ENCODE data around the gene SMAD1.

Gene SMAD1

DNA sequence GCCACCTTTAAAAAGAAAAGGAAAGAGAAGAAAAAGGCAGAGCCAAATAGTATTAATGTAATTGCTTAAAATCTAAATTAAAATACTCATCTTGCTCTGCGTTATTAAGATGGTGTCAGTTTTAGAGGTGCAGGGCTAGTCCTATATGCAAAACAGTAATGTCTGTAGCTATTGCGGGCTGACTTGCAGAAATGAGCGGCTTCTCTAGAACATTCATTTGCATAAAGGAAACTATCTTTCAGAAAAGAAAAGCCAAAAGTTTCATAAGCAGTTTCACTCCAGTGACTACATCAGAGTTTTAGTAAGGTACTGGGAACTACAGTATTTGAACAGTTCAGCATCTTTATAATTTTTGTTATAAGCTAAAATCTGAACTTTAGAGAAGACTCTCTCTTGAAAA is 6.0 kb downstream of the SMAD1 start:
- no peak for DNase-seq (ENCODE audit: low read depth)
- no peak overlapping the region for H3K4me3 ChIP-seq (ENCODE audit: low read length)
- TF ChIP-seq, protein P1, sequence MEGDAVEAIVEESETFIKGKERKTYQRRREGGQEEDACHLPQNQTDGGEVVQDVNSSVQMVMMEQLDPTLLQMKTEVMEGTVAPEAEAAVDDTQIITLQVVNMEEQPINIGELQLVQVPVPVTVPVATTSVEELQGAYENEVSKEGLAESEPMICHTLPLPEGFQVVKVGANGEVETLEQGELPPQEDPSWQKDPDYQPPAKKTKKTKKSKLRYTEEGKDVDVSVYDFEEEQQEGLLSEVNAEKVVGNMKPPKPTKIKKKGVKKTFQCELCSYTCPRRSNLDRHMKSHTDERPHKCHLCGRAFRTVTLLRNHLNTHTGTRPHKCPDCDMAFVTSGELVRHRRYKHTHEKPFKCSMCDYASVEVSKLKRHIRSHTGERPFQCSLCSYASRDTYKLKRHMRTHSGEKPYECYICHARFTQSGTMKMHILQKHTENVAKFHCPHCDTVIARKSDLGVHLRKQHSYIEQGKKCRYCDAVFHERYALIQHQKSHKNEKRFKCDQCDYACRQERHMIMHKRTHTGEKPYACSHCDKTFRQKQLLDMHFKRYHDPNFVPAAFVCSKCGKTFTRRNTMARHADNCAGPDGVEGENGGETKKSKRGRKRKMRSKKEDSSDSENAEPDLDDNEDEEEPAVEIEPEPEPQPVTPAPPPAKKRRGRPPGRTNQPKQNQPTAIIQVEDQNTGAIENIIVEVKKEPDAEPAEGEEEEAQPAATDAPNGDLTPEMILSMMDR (conservative IDR thresholded peaks at IDR 0.05; ENCODE audit: low read length), result no peak

DNA sequence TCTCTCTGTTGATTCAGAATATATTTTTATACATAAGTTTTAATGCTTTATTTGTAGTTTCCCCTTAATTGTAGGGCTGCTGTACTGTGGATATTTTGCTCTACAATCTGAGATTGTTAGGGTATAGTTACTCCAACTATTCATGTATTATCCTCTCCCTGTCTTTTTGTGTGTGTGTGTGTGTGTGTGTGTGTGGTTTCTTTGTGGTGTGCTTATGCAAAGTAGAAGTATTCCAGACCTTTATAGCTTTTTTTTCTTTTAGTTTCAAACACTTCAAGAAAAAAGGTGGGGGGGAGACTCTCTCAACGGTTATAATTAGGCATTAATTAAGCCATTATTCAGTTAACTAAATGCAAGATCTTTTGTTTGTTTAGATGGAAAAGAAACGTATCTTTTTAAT is 6.7 kb downstream of the SMAD1 start:
- TF ChIP-seq, protein P1 (conservative IDR thresholded peaks at IDR 0.05; ENCODE audit: low read length), result no peak
- DNase-seq (ENCODE audit: low read depth), result no peak
- H3K4me3 ChIP-seq (ENCODE audit: low read length), result no peak overlapping the region

DNA sequence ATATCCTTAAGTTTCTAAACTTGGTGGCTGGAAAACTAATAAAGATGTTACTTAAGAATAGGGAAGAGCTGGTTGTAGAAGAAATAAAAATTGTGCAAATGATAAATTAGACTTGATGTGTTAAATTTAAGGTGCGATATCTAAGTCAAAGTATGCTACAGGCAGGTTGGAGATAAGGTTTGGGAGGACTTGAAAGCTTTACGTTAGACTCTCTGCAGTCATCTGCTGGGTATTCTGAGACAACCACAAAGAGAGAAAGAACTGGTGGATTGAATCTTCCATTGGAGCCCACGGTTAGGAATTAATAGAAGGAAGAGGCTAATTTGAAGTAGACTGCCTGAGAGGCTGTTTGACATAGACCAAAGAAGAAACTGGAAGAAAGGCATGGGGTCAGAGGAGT is 7.9 kb downstream of the SMAD1 start:
- TF ChIP-seq, protein P1 (conservative IDR thresholded peaks at IDR 0.05; ENCODE audit: low read length), result no peak
- no peak overlapping the region for H3K4me3 ChIP-seq (ENCODE audit: low read length)
- DNase-seq (ENCODE audit: low read depth), result no peak

DNA sequence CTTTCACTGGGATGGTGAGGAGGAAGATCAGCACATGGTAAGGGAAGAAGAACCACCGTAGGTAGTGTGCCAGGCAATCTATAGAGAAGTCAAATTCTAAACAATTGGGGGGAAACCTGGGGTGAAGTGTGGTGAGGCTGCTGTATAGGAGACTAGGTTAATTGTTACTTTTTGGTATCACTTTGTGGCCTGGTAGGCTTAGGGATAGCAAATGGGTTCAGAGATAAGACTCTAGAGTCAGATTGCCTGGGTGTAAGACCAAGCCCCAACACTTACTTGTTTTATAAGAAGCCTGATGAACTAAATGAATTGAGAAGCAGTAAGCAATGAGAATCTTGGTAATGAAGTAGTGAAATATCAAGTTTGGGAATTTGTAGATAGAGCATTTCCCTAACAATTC is 8.7 kb downstream of the SMAD1 start:
- H3K4me3 ChIP-seq (ENCODE audit: low read length), result no peak overlapping the region
- TF ChIP-seq, protein P1 (conservative IDR thresholded peaks at IDR 0.05; ENCODE audit: low read length), result no peak
- no peak for DNase-seq (ENCODE audit: low read depth)

DNA sequence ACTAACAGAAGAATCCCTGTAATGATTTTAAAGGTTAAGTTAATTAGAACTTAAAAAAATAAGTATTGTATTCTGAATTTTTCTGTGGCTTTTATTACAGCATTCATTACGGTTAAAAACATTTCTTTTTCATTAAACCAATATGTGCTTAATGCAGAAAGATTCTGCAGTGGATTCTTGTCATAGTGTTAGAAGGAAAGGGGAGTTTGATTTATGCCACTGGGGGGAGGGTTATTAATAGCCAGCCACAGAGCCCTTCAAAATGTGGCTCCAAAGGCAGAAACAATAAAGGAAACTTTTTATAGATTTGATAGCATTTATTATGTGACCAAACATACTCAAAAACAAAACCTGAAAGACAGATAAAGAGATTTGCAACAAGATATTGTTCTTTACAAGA is 9.1 kb downstream of the SMAD1 start:
- H3K4me3 ChIP-seq (ENCODE audit: low read length), result no peak overlapping the region
- DNase-seq (ENCODE audit: low read depth), result peak; percentile 8
- TF ChIP-seq, protein P1 (conservative IDR thresholded peaks at IDR 0.05; ENCODE audit: low read length), result no peak

DNA sequence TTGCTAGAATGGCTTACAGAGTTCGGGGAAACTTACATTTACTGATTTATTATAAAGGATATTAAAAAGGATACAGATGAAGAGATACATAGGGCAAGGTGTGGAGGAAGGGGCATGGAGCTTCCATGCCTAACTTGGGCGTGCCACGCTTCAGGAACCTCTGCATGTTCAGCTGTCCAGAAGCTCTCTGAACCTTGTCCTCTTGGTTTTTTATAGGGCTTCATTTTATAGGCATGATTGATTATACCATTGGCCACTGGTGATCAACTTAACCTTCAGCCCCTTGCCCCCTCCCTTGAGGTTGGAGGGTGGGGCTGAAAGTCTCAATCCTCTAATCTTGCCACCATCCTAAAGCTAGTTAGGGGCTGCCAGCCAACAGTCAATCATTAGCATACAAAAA is 10.7 kb downstream of the SMAD1 start:
- TF ChIP-seq, protein P1 (conservative IDR thresholded peaks at IDR 0.05; ENCODE audit: low read length), result no peak
- no peak for DNase-seq (ENCODE audit: low read depth)
- no peak overlapping the region for H3K4me3 ChIP-seq (ENCODE audit: low read length)

DNA sequence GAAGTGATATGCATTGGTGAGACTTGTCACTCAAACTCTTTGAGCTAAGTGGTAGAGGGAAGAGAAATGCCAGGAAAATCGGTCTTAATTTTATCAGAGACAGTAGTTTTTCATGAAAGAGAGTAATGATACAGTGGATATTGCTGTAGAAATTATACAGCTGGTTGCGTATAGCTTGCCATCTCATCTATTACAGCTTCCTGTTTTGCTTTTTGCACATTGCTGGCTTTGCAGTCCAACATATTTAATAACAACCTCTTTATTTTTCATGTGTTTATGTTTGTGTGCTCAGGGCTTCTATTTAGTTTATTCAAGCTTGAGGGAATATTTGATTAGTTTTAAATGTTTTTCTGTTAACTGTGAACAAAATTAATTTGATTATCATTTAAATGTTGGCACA is 11.5 kb downstream of the SMAD1 start:
- TF ChIP-seq, protein P1 (conservative IDR thresholded peaks at IDR 0.05; ENCODE audit: low read length), result no peak

More for the DNA sequence above, 11.5 kb downstream of the SMAD1 start:
- H3K4me3 ChIP-seq (ENCODE audit: low read length), result no peak overlapping the region
- DNase-seq (ENCODE audit: low read depth), result no peak

Data from AG10803 (cell line).